NCI-H446 (cell line): ENCODE results near the gene ADGRG4.
"Not testable (repeated sequence)": the region's sequence is repeated elsewhere in the genome, so short reads cannot be mapped to it uniquely, and the experiment has no call there.

Experiments
- DNase-seq, 2 experiments: peaks; one replicate each; lab custom pipeline; 2025; lab: John Stamatoyannopoulos, UW

Gene ADGRG4, protein sequence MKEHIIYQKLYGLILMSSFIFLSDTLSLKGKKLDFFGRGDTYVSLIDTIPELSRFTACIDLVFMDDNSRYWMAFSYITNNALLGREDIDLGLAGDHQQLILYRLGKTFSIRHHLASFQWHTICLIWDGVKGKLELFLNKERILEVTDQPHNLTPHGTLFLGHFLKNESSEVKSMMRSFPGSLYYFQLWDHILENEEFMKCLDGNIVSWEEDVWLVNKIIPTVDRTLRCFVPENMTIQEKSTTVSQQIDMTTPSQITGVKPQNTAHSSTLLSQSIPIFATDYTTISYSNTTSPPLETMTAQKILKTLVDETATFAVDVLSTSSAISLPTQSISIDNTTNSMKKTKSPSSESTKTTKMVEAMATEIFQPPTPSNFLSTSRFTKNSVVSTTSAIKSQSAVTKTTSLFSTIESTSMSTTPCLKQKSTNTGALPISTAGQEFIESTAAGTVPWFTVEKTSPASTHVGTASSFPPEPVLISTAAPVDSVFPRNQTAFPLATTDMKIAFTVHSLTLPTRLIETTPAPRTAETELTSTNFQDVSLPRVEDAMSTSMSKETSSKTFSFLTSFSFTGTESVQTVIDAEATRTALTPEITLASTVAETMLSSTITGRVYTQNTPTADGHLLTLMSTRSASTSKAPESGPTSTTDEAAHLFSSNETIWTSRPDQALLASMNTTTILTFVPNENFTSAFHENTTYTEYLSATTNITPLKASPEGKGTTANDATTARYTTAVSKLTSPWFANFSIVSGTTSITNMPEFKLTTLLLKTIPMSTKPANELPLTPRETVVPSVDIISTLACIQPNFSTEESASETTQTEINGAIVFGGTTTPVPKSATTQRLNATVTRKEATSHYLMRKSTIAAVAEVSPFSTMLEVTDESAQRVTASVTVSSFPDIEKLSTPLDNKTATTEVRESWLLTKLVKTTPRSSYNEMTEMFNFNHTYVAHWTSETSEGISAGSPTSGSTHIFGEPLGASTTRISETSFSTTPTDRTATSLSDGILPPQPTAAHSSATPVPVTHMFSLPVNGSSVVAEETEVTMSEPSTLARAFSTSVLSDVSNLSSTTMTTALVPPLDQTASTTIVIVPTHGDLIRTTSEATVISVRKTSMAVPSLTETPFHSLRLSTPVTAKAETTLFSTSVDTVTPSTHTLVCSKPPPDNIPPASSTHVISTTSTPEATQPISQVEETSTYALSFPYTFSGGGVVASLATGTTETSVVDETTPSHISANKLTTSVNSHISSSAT (N-terminal part only)

DNA sequence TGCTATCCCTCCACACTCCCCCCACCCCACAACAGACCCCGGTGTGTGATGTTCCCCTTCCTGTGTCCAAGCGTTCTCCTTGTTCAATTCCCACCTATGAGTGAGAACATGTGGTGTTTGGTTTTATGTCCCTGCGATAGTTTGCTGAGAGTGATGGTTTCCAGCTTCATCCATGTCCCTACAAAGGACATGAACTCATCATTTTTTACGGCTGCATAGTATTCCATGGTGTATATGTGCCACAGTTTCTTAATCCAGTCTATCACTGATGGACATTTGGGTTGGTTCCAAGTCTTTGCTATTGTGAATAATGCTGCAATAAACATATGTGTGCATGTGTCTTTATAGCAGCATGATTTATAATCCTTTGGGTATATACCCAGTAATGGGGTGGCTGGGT is at the start of gene ADGRG4:
TSS of gene ADGRG4 (plus strand) at position 243 of the 400 bp plus-strand sequence. CDS start 7,815 bp downstream, outside the sequence.
- not testable (repeated sequence) for DNase-seq

DNA sequence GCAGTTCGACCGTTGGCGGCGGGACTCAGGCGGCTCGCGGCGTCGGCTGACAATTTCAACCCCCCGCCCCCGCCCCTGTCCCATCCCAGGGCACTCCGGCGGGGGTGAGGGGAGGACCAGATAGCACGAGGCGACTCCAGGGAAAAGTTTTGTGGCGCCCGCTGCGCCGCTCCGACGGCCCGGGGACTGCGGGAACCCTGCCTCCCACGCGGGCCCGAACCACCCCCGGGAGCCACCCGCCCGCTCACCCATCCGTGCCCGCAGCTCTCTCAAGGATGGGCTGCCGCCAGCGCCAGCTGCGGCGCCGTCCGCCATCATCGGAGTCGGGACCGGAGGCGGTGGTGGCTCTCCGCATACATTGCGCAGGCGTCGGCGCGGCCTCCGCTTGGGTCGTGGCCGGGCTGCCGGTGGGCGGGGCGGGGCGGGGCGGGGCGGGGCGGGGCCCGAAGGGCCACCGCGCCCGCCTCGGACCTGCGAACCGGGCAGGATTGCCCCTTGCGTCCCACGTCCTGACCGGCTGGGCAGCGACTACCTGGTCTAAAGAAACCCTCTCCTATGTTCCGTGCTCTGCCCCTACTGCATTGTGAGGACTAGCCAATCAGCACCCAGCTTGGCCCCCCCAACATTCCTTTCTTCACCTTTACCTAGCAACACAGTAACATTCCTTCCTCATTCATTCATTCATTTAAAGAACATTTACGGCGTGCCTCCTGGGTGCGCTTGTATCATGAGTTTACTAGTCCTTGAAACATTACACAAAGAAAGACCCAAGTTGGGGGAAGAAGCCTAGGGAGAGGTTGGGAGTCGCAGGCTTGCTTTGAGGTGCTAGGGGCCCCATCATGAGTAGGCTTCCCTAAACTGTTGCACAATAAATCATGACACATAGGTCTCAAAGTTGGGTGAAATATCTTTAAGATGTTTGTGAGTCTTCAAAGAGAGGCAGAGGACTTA is 49.4 kb upstream of the ADGRG4 start, which contains the start of gene MAP7D3:
TSS of gene MAP7D3 (minus strand) at position 360 of the 951 bp plus-strand sequence. CDS start at position 318, 42 bp downstream.
- peak; percentile 8 to 66 for DNase-seq

DNA sequence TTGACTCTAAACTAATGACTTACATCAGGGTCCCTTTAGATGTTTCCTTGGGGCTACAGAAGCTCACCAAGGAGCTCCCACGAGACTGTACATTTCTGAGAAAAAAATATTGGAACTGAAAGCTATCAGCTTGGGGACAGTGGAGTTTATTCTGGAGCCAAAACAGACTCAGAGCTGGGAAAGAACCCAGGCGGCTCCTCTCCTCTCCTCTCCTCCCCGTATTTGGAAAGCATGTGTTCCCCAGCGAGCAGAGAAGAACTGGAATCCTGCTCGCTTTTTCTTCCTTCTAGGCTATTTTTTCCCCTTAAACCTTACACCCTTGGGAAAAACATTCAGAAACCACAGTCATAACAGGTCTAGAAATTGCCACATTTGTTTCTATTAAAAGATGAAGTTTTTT is 45.2 kb upstream of the ADGRG4 start:
- no peak for DNase-seq

DNA sequence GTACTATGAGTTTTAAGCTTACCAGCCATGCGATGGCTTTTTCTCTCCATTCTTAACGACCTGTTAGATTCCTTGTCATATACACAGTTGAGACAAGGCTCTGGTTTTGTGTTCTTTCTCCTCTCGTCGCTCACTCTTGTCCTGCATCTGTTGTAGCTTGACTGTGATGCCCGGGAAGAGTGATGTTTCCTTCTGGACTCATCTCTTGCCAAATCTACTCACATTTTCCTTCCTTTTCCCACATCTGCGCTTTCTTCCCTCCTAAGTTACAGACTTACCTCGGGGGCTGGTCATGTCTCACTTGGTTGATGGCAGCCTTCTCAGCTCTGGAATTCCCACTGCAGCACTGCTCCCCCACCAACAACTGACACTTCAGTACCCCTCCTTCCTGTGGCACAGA is 44.7 kb upstream of the ADGRG4 start:
- no peak for DNase-seq

DNA sequence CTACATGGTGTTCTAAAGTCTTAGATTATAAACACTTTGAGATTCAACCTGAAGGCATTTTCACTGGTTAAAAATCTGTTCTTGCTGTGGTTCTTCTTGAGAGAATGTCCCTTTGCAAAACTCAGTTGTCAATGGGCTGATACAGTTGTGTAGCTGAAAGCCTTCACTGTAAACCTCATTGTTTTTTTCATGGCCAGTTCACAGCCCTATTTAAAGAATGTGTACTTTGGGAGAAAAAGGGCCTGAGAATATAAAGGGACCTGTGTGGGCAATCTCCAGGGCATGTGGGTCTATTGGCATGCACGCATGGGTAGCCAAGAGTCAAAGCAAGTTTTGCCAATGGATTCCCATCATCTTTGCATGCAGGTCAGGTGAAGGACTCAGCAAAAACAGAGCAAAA is 41.8 kb upstream of the ADGRG4 start:
- DNase-seq, result no peak

DNA sequence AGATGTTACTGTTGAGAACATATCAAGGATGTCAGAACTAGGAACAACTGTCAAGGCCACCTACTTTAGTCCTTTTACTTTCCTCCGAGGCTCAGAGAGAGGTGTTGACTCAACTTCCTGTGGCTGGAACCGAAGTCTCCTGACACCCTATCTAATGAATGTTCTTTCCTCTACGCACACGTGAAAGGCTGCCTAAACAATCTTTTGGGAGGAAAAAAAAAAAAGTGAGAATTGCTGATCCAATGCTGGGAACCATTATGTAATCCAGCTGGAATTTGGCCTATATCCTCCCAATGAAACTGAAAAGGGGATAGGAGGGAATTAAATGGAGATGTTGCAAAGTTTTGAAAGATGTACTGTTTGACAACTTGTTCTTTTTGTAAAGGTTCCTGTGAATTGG is 41.2 kb upstream of the ADGRG4 start:
- DNase-seq, result no peak

DNA sequence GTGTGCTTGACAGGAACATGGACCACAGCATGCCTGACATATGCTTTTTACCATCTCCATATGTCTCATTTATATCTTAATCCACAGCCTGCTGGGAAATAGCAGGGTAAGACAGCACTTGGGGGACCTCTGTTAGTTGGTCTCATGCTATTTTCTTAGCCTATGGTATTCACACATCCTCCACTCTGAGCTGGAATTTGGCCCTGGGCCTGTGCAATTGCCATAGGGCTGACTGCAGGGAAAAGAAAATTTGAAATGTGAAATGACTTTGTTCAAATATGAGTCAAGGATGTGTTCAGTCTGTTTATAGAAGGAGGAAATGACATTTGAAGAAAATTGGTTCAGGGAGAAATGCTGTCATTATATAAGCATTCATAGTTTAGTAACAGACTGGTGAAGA is 40.0 kb upstream of the ADGRG4 start:
- no peak for DNase-seq

DNA sequence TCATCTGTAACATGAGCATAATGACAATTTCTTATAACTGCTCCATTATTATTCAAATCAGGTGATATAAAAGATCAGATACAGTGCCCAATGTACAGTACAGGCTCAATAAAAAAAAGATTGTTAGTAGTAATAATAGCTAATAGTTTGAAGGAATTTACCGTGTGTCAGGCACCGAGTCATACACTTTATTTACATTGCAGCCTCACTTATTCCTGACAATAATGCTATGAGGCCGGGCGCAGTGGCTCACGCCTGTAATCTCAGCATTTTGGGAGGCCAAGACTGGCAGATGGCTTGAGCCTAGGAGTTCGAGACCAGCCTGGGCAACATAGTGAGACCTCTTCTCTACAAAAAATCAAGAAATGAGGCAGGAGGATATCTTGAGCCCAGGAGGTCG is 39.4 kb upstream of the ADGRG4 start:
- no peak for DNase-seq

DNA sequence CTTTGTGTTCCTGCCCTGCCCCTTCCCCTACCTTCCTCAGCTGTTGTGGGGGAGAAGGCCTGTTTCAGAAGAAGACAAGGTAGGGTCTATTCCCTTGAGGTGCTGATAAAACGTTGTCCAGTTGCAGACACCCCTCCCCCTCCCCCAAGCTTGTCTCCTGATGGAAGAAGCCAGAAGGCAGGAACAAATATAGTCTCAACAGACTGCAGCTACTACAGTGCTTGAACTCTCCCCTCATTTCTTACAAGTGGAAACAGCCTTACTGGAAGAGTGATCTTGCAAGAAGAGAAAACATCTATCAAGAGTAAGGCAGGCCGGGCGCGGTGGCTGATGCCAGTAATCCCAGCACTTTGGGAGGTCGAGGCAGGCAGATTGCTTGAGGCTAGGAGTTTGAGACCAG is 38.5 kb upstream of the ADGRG4 start:
- DNase-seq, result no peak

DNA sequence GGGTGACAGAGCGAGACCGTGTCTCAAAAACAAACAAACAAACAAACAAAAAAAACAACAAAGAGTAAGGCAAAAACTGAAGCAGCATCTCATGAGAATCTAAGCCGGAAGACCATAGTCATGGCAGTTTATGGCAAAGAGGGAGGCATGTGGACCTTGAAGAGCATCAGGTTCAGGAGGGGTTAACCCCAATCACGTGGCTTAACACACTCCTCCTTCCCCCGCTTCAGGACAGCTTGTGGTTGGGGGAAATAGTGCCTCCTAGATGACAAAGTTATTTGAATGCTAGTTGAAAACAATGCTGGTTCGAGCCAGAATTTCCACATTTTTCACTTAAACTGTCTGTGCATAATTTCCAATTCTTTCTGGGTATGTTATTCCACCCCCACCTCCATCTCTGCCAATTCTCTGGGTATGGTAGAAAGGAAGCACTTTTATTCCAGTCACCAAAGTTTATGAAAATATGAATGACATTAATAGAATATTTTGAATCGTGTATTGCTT is 37.9 kb upstream of the ADGRG4 start:
- no peak for DNase-seq

DNA sequence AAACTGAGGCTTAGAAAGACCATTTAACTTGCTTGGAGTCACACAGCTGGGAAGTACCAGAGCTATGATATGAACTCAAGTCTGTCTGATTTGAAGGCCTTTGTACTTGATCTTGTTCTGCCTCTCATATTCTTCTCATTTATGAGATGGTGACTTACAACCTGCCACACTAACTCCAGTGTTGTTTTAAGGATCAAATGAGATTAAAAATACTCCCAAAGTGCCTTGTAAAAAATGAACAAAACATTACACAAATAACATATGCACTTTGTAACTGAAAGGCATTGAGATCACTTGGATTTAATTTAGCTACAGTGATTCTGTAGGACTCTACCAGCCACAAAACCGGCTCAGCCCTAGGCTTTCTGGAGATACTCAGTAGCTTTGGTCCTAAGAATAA is 33.9 kb upstream of the ADGRG4 start:
- DNase-seq, result no peak

DNA sequence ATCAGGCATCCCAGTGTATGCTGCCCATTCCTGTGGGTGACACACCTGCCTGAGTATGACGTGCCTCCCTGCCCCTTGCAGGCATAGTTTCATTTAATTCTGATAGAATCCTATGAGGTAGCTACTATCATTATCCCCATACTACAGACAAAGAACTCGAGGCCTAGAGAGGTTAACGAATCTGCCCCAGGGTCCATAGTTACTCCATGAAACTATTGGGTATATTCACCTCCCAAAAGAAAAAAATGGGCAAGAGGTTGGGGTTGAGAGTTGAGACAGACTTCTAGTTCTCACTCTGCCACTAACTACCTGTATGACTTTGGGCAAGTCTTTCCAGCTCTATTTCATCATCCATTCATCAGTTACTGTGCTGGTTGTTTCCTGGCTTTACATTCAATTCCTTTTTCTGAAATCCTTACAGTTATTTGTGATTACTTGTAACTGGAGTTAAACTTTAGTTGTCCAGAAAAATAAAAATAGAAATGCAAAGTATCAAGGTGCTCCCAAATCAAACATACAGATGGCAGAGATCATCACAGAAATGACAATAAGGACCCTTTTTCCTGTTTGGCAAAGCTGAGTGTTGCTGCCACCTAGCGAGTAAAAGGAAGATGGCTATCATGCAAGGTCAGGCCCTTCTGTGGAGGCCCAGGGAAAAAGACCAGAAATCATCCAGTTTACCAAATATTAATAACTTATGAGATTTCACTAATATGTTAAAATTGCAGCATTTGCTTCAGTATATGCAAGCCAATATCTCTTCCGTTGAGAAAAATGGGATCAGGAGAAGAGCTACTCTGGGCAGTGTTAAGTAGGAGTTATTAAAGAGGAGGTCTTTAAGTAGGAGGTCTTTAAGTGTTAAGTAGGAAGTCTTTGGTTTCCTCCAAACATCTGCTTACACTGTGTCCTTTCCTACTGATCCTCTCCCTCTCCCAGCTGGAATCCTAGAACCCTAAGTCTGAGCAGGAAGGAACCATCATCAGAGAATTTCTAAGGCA is 32.4 kb upstream of the ADGRG4 start:
- DNase-seq, result peak in 1 of 2 experiments; percentile 57

DNA sequence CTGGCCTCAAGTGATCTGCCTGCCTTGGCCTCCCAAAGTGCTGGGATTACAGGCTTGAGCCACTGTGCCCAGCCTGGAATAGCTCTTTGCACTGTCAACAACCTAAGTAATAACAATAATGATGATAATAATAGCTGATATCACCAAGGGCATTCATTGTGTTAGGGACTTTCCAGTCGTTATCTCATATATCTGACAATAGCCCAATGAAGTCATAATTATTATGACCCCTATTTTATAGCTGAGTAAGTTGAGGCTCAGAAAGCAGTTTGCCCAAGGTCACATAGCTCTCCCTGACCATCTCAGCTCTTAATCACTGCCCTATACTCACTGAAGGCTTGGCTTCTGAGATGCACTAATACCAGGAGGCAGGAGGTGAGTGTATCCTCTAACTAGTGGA is 30.8 kb upstream of the ADGRG4 start:
- DNase-seq, result no peak

DNA sequence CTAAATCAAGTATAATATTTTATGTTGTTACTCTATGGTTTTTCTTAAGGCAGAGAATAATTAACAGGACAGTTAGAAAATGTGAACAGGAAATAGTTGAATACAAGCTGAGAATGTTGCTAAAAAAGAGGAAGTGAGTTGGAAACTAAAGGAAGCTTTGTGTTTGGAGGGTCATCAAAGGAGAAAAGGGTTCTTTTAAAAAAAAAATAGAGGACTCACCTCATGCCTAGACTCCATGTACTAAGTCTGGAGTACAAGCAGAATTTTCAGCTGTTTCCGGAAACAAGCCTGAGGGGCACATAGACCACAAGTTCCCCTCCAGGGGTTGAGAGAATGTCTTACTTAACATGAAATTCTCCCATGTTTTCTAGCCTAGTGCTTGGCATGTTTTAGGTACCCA is 29.5 kb upstream of the ADGRG4 start:
- no peak for DNase-seq

DNA sequence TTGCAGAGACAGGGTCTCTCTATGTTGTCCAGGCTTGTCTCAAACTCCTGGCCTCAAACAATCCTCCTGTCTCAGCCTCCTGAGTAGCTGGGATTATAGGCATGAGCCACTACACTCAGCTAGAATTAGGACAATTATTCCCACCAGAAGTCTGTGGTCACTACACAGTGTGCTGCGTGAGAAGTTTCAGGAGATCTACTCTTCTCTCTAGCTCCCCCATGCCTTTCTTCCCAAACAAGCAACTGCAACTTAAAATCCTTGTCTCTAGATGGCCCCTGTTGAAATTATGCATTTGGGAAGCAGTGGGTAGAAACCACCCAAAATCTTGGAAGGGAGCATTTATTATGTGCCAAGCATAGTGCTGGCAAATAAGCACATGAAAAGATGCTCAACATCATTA is 28.4 kb upstream of the ADGRG4 start:
- DNase-seq, result no peak

DNA sequence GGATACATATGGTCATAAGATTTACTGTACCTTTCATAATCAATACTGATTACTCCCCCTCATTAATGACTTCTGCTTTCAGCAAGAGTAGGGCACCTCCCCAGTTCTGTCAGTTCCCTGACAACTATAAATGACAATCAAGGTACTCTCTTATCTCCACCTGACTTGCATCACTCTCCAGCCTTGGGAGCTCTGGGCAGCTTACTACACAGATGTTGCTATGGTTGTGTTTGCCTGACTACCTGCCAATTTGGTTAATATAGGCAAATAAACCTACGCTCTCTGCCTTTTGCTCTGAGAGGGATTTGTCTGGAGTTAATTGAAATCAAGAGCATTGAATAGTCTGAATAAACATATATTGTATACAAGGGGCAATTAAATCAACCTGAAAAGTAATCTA is 26.8 kb upstream of the ADGRG4 start:
- DNase-seq, result peak in 1 of 2 experiments; percentile 3

DNA sequence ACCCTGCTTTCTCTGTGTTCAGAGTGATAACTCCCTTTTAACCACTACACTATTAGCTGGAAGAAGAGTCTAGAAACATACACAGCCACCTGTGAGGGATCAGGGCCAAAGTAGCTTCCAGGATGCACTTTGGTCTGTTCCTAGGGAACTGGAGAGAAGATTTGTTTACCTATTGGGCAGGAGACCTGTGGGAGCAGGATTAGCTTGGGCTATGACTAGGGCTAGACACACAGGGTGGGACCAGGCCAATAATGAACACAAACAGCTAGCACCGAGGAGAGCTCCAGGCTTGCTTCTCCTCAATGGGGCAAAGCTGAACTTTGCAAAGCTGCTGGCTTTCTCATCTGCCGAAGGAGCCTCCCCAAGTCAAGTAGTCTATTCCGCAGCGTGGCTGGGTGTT is 25.2 kb upstream of the ADGRG4 start:
- no peak for DNase-seq

DNA sequence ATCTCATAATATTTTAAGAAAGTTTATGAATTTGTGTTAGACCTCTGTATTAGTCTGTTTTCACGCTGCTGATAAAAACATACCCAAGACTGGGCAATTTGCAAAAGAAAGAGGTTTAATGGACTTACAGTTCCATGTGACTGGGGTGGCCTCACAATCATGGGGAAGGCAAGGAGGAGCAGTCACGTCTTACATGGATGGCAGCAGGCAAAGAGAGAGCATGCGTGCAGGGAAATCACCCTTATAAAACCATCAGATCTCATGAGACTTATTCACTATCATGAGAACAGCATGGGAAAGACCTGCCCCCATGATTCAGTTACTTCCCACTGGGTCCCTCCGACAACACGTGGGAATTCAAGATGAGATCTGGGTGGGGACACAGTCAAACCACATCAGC is 14.4 kb upstream of the ADGRG4 start:
- not testable (repeated sequence) for DNase-seq

DNA sequence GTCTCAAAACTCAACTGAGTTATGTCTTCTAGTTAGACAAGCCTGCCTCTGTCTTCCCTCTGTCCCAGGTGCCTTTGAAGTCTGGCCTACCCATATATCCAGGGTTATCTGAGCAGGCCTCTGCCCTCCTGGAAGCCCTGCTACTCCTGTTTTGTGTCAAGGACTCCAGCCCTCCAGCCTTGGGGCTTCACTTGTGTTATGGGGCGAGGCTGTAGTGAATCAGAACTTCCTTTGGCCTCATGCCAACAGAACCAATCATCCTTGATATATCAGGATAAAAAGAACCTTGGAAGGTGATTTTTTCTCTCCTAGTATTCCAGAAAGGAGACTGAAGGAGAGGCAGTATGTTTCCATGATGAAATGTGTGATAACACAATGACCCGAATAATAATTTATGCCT is 8.9 kb upstream of the ADGRG4 start:
- DNase-seq, result no peak

DNA sequence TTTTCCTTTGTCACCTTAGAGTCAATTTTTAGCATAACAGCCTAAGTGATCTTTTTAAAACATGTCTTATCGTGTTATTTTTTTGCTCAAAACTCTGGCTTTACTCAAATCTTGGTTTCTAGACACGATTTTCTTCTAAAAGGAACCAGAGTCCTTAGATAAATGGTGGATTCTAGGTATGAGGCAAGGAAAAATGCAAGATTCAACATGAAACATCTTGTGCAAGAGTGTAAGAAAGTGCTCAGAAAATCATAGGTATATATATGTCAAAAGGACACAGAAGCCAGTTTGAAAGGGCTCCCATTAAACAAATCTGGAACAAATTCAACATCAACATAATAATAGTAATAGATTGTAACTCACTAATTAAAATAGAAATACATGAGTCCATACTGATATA is 8.1 kb upstream of the ADGRG4 start:
- no peak for DNase-seq
